ENCODE measurements around the gene ZNF138.

- TF ChIP-seq GATA3 (IDR thresholded peaks at IDR 0.05; ENCODE audit: low read depth, low read length), result no peak
- no peak for TF ChIP-seq GATA2 (IDR thresholded peaks at IDR 0.05; ENCODE audit: low read depth, low read length)
These were observed 37.9 kb downstream of the ZNF138 start for GRCh38 chr7:64832136-64832535.
